Activated naive CD4-positive, alpha-beta T cell treated with anti-CD3 and anti-CD28 coated beads, Interleukin-2, amount 10 ng/mL, durations not matched to agents 7 days and 5 days (primary cell): ENCODE data around the gene GPRC5C.
A peak's percentile ranks its signal among the peaks of the same experiment; 100 is the strongest.

Experiments used
- CTCF ChIA-PET: fragments of 350-600 bp; sonication (Branson Sonifier 250); formaldehyde crosslinking; loops from one replicate; lab custom pipeline; 2021; ENCODE audit warnings: antibody characterized with exemption; lab: Charles Lee
- DNase-seq: peaks from one replicate; pipeline ENCODE4 v3.0.0-alpha.2; 2020
- H3K27ac Mint-ChIP-seq: one replicate; pipeline ENCODE4 v1.8.0; 2021; ENCODE audit warnings: mild to moderate bottlenecking, moderate library complexity, mixed read lengths
- H3K27me3 Mint-ChIP-seq: one replicate; pipeline ENCODE4 v1.8.0; 2021; ENCODE audit warnings: mild to moderate bottlenecking, mixed read lengths
- H3K36me3 Mint-ChIP-seq: one replicate; pipeline ENCODE4 v1.8.0; 2021; ENCODE audit warnings: mixed read lengths
- H3K4me1 Mint-ChIP-seq: one replicate; pipeline ENCODE4 v1.8.0; 2021; ENCODE audit warnings: mixed read lengths
- H3K4me3 Mint-ChIP-seq: one replicate; pipeline ENCODE4 v1.8.0; 2021; ENCODE audit warnings: mild to moderate bottlenecking, moderate library complexity, mixed read lengths
- H3K9me3 Mint-ChIP-seq: one replicate; pipeline ENCODE4 v1.8.0; 2021; ENCODE audit warnings: mixed read lengths

GPRC5C gene

DNA sequence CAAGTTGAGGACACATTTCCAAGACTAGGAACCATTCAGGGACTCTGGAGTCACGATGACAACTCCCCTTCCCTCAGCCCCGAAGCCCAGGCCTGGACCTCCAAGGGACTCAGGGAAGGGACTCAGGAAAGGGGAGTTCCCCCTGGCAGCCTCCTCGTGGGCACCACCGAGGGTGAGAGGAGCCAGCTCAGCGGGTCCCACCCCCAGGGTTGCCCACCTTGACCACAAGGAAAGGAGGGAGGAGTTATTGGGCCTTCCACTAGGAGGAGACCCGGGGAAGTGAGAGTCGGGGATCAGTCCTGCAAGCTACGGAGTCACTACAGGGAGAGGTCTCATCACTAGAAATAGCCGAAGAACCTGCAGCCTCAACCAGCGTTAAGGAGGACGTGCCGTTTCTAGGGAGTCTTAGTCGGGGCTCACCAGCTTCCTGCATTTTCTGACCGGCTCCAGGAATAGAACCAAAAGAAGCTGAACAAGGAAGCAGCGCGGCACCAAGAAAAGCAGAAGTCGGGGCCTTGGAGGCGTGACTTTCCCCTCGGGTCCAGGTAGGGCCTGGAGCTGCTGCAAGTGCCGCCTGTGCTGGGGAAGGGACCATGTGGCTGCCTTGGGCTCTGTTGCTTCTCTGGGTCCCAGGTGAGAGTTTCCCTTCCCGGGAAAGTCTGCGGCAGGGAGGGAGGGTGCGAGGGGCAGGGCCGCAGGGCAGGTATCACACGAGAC, 34.4 kb downstream of the GPRC5C start, which contains the start of gene CD300A:
CD300A (plus strand) TSS at position 524 of the 717 bp plus-strand sequence; CDS start at position 594, 70 bp downstream.
- Mint-ChIP-seq H3K9me3 (no peaks in the 10 kb centered on the region), H3K4me1 (peaks cover 30% of the 10 kb centered on the region), H3K27ac (peak within 1 kb of the TSS; percentile 89), H3K4me3 (no peak within 1 kb of the TSS), H3K36me3 (peaks cover 16% of the 10 kb centered on the region), H3K27me3 (peaks cover 19% of the 10 kb centered on the region)
- DNase-seq, result peak; percentile 46
- CTCF ChIA-PET, result interaction anchor here (1.0 kb wide), 1 partner anchor 99 kb away, joined by 3 read pairs; no protein-coding TSS in a partner anchor

GRCh38 chr17:74466828-74467184, 34.9 kb downstream of the GPRC5C start:
- DNase-seq, result peak; percentile 49

GRCh38 chr17:74467221-74467951, 35.5 kb downstream of the GPRC5C start:
- peak overlapping the region; percentile 89 for H3K27ac Mint-ChIP-seq
- peaks cover 29% of the 10 kb centered on the region for H3K4me1 Mint-ChIP-seq
- H3K36me3 Mint-ChIP-seq, result peaks cover 25% of the 10 kb centered on the region
- H3K27me3 Mint-ChIP-seq, result peaks cover 19% of the 10 kb centered on the region
- CTCF ChIA-PET, result interaction anchor here (2.3 kb wide), 1 partner anchor 10 kb away, joined by 13 read pairs; no protein-coding TSS in a partner anchor
- no peak overlapping the region for H3K4me3 Mint-ChIP-seq
- no peaks in the 10 kb centered on the region for H3K9me3 Mint-ChIP-seq
- no peak for DNase-seq

More at GRCh38 chr17:74466828-74467184, 34.9 kb downstream of the GPRC5C start:
- H3K4me3 Mint-ChIP-seq, result no peak overlapping the region
- H3K27me3 Mint-ChIP-seq, result peaks cover 19% of the 10 kb centered on the region
- peaks cover 21% of the 10 kb centered on the region for H3K36me3 Mint-ChIP-seq
- CTCF ChIA-PET, result interaction anchor here (1.0 kb wide), 1 partner anchor 99 kb away, joined by 3 read pairs; no protein-coding TSS in a partner anchor
- no peaks in the 10 kb centered on the region for H3K9me3 Mint-ChIP-seq
- H3K27ac Mint-ChIP-seq, result no peak overlapping the region
- peaks cover 29% of the 10 kb centered on the region for H3K4me1 Mint-ChIP-seq

GRCh38 chr17:74471341-74471740, 39.5 kb downstream of the GPRC5C start:
- H3K9me3 Mint-ChIP-seq, result peaks cover 25% of the 10 kb centered on the region
- peak overlapping the region; percentile 64 for H3K27ac Mint-ChIP-seq
- H3K27me3 Mint-ChIP-seq, result peaks cover 29% of the 10 kb centered on the region
- H3K36me3 Mint-ChIP-seq, result peaks cover 61% of the 10 kb centered on the region
- CTCF ChIA-PET, result interaction anchor here (1.1 to 1.6 kb wide), 2 partner anchors 13 to 15 kb away, joined by 4 to 5 read pairs; no protein-coding TSS in a partner anchor
- peaks cover 52% of the 10 kb centered on the region for H3K4me1 Mint-ChIP-seq
- H3K4me3 Mint-ChIP-seq, result no peak overlapping the region
- DNase-seq, result no peak

- peaks cover 56% of the 10 kb centered on the region for H3K4me1 Mint-ChIP-seq
- no peak overlapping the region for H3K4me3 Mint-ChIP-seq
- peaks cover 36% of the 10 kb centered on the region for H3K9me3 Mint-ChIP-seq
- DNase-seq, result no peak
- CTCF ChIA-PET, result interaction anchor here (1.6 kb wide), 1 partner anchor 16 kb away, joined by 4 read pairs; no protein-coding TSS in a partner anchor
- peaks cover 68% of the 10 kb centered on the region for H3K36me3 Mint-ChIP-seq
- no peak overlapping the region for H3K27ac Mint-ChIP-seq
- H3K27me3 Mint-ChIP-seq, result peaks cover 20% of the 10 kb centered on the region
Measured at GRCh38 chr17:74472890-74473289, 41.0 kb downstream of the GPRC5C start.

DNA sequence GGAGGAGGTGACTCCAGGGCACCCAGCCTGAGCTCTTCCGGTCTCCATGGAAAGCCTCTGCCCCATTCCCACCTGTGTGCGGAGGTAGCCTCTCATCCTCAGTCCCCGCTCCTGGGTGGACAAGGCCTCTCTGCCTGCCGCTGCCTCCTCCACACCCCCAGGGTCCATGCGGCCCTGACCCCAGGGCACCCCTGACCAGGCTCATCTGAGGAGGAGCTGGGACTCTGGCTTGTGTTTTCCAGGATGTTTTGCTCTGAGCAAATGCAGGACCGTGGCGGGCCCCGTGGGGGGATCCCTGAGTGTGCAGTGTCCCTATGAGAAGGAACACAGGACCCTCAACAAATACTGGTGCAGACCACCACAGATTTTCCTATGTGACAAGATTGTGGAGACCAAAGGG, 41.4 kb downstream of the GPRC5C start:
- peaks cover 37% of the 10 kb centered on the region for H3K9me3 Mint-ChIP-seq
- CTCF ChIA-PET, result no interaction called here
- H3K4me1 Mint-ChIP-seq, result peaks cover 60% of the 10 kb centered on the region
- H3K27ac Mint-ChIP-seq, result no peak overlapping the region
- H3K4me3 Mint-ChIP-seq, result no peak overlapping the region
- no peak for DNase-seq
- peaks cover 72% of the 10 kb centered on the region for H3K36me3 Mint-ChIP-seq
- peaks cover 23% of the 10 kb centered on the region for H3K27me3 Mint-ChIP-seq

DNA sequence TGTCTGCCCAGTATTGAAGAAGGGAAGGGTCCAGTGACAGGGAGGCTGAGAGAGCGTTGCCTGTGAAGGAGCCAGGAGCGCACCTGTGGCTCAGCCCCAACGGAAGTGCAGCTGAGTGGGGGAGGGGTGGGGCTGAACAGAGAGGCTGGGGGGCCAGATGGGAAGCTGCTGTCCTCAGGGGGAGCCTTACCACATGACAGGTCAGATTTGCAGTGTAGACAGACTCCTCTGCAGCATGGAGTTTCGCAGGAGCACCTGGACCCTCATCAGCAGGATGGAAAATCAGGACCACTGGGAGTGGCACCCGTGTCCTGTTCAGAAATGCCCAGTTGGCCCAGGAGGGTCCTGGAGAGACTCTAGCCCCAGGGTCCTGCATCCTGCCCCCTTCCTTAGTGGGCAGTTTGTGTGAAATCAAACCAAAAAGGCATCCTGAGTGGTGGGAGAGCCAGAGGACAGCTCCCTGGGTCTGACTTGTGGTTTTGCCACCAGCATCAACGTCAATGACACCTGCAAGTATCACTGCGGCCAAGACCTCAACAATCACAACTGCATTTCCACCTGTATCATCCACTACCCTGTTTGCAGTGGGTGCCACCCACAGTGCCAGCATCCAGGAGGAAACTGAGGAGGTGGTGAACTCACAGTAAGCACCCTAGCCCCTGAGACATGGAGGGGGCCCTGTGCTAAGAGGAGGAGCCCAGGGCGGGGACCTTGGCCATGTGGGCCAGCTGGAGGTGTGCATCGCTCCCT, 42.3 kb downstream of the GPRC5C start:
- CTCF ChIA-PET, result interaction anchor here (1.3 kb wide), 1 partner anchor 17 kb away, joined by 4 read pairs; no protein-coding TSS in a partner anchor
- H3K9me3 Mint-ChIP-seq, result peaks cover 40% of the 10 kb centered on the region
- peaks cover 80% of the 10 kb centered on the region for H3K36me3 Mint-ChIP-seq
- peak overlapping the region; percentile 7 for H3K4me3 Mint-ChIP-seq
- H3K27me3 Mint-ChIP-seq, result peaks cover 23% of the 10 kb centered on the region
- peaks cover 67% of the 10 kb centered on the region for H3K4me1 Mint-ChIP-seq
- peak; percentile 53 for DNase-seq
- H3K27ac Mint-ChIP-seq, result peak overlapping the region; percentile 9

DNA sequence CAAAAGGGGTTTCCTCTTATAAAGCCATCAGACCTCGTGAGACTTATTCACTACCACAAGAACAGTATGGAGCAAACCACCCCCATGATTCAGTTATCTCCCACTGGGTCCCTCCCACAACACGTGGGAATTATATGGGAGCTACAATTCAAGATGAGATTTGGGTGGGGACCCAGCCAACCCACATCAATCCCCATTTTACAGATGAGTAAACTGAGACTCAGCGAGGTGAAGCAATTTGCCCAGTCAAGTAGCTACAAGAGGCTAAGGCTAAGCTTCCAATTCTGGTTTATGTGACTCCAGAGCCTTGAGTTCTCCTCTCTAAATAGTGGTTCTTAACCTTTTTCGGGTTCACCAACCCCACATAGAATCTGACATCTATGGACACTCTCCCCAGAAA, 43.3 kb downstream of the GPRC5C start:
- DNase-seq, result no peak
- Mint-ChIP-seq H3K4me1 (peaks cover 71% of the 10 kb centered on the region), H3K4me3 (no peak overlapping the region), H3K27ac (no peak overlapping the region), H3K9me3 (peaks cover 40% of the 10 kb centered on the region), H3K36me3 (peaks cover 82% of the 10 kb centered on the region), H3K27me3 (peaks cover 22% of the 10 kb centered on the region)
- CTCF ChIA-PET, result interaction anchor here (0.8 to 1.4 kb wide), 3 partner anchors 18 to 94 kb away, joined by 3 to 4 read pairs (median 3); no protein-coding TSS in a partner anchor

- CTCF ChIA-PET, result no interaction called here
- H3K27me3 Mint-ChIP-seq, result peaks cover 33% of the 10 kb centered on the region
- no peak overlapping the region for H3K27ac Mint-ChIP-seq
- H3K9me3 Mint-ChIP-seq, result peaks cover 40% of the 10 kb centered on the region
- H3K4me1 Mint-ChIP-seq, result peaks cover 65% of the 10 kb centered on the region
- DNase-seq, result no peak
- no peak overlapping the region for H3K4me3 Mint-ChIP-seq
- peaks cover 78% of the 10 kb centered on the region for H3K36me3 Mint-ChIP-seq
Measured at GRCh38 chr17:74477411-74477810, 45.5 kb downstream of the GPRC5C start.

GRCh38 chr17:74478420-74479100, 46.7 kb downstream of the GPRC5C start:
- Mint-ChIP-seq H3K4me1 (peaks cover 61% of the 10 kb centered on the region), H3K27ac (peak overlapping the region; percentile 78), H3K36me3 (peaks cover 74% of the 10 kb centered on the region), H3K9me3 (peaks cover 38% of the 10 kb centered on the region), H3K4me3 (peak overlapping the region; percentile 49), H3K27me3 (peaks cover 44% of the 10 kb centered on the region)
- CTCF ChIA-PET, result interaction anchor here (0.9 to 1.1 kb wide), 3 partner anchors 9 to 28 kb away, joined by 3 read pairs; no protein-coding TSS in a partner anchor
- peak; percentile 59 for DNase-seq

- no peak for DNase-seq
- Mint-ChIP-seq H3K4me3 (no peak overlapping the region), H3K36me3 (peaks cover 65% of the 10 kb centered on the region), H3K27ac (no peak overlapping the region), H3K9me3 (peaks cover 24% of the 10 kb centered on the region), H3K4me1 (peaks cover 46% of the 10 kb centered on the region), H3K27me3 (peaks cover 49% of the 10 kb centered on the region)
- CTCF ChIA-PET, result interaction anchor here (0.9 to 1.7 kb wide), 3 partner anchors 21 to 112 kb away, joined by 3 to 4 read pairs (median 4); partner anchors contain the start of gene GPR142
Measured at GRCh38 chr17:74480290-74480689, 48.4 kb downstream of the GPRC5C start.

- peaks cover 44% of the 10 kb centered on the region for H3K4me1 Mint-ChIP-seq
Measured at GRCh38 chr17:74481621-74482020, 49.7 kb downstream of the GPRC5C start.

GRCh38 chr17:74484066-74484465, 52.2 kb downstream of the GPRC5C start:
- peaks cover 24% of the 10 kb centered on the region for H3K4me1 Mint-ChIP-seq
- H3K27me3 Mint-ChIP-seq, result peaks cover 66% of the 10 kb centered on the region
- H3K4me3 Mint-ChIP-seq, result no peak overlapping the region
- no peak for DNase-seq
- no peak overlapping the region for H3K27ac Mint-ChIP-seq
- CTCF ChIA-PET, result interaction anchor here (1.9 kb wide), 1 partner anchor 27 kb away, joined by 7 read pairs; no protein-coding TSS in a partner anchor
- H3K36me3 Mint-ChIP-seq, result peaks cover 40% of the 10 kb centered on the region
- H3K9me3 Mint-ChIP-seq, result peaks cover 1% of the 10 kb centered on the region

More at GRCh38 chr17:74481621-74482020, 49.7 kb downstream of the GPRC5C start:
- H3K36me3 Mint-ChIP-seq, result peaks cover 52% of the 10 kb centered on the region
- no peak overlapping the region for H3K4me3 Mint-ChIP-seq
- CTCF ChIA-PET, result interaction anchor here (0.8 to 1.6 kb wide), 2 partner anchors 25 to 113 kb away, joined by 3 read pairs; no protein-coding TSS in a partner anchor
- peaks cover 55% of the 10 kb centered on the region for H3K27me3 Mint-ChIP-seq
- no peak overlapping the region for H3K27ac Mint-ChIP-seq
- DNase-seq, result no peak
- H3K9me3 Mint-ChIP-seq, result peaks cover 13% of the 10 kb centered on the region
